Medulla oblongata (tissue), 1 donor: ENCODE results near the gene ATP6V0A4.

Experiments used
- DNase-seq: peaks from one replicate; pipeline ENCODE4 v3.0.0-alpha.2; 2015; ENCODE audit errors: extremely low spot score

ATP6V0A4 gene

GRCh38 chr7:138662076-138662990 is 135.7 kb downstream of the ATP6V0A4 start:
- no peak for DNase-seq

GRCh38 chr7:138661069-138661635 is 136.8 kb downstream of the ATP6V0A4 start:
- no peak for DNase-seq

GRCh38 chr7:138658889-138659288 is 139.1 kb downstream of the ATP6V0A4 start:
- no peak for DNase-seq

GRCh38 chr7:138657854-138658386 is 140.1 kb downstream of the ATP6V0A4 start:
- no peak for DNase-seq

- no peak for DNase-seq
These were observed 141.0 kb downstream of the ATP6V0A4 start for GRCh38 chr7:138656952-138657351.
